22Rv1 (cell line): Measurements from ENCODE around the gene SLC6A3.

Source experiments
- CTCF ChIP-seq: fragments of 450-650 bp; IDR thresholded peaks from 2 replicates; pipeline ENCODE4 v1.5.1; 2017; ENCODE audit warnings: mild to moderate bottlenecking
- ZFX ChIP-seq: fragments of 450-650 bp; IDR thresholded peaks from 2 replicates; pipeline ENCODE4 v1.6.1; 2017; ENCODE audit warnings: antibody characterized with exemption, borderline replicate concordance

GRCh38 chr5:1388383-1388967 is 56.8 kb downstream of the SLC6A3 start:
- TF ChIP-seq CTCF (no peak), ZFX (no peak)
